ENCODE results near the gene COX17.

The COX17 gene

DNA sequence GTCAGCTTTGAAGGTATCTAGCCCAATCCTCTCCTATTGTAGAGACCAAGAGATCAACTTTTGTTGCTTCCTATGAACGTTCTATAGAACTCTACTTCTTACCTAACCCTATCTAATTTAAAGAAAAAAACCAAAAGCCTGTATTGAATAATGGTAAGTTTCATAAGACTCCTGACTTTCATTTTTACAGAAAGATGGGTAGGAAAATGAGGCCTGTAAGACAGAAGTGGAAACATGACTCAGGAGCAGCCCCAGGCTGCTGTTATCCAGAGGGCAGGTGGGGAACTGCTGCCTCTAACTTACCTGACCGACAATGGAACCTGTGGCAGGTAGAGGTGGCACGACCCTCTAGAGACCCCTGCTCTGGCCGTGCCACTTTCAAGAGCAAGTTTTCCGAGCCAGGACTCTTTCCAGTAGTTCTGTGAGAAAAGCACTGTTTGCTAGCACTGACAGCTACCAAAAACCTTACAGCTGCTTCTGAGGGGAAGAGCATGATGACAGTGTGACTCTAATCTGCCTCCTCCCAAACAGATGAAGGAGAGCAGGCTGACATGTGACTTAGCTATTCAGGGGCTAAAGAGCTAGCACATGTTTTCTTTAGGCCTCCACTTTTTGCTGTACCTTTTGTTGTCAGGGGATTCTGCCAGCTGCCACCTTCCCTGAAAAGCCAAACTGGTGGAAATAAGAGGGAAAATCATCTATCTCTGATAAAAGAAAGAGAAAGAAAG, 34.3 kb downstream of the COX17 start:
- H3F3A ChIP-seq (ENCODE audit: insufficient read depth, low read length), result no peaks in the 10 kb centered on the region

DNA sequence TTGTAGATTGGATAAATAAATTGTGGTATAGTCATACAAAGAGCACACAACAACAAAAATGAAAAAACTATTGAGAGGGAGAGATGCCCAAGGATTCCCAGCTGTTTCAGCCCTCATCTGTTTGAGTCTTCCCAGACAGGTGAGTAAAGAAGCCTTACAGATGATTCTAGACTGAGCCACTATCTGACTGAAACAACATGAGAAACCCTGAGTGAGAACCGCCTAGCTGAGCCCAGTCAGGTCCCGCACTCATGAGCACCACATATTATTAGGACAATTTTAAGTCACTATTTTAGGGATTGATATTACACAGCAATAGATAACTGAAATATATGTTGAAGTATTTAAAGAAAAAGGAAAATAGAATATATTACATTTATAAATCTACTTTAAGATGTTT, 35.8 kb downstream of the COX17 start:
- H3K27ac ChIP-seq (ENCODE audit: low read depth, low read length, poor library complexity, severe bottlenecking), result no peak overlapping the region
- no peaks in the 10 kb centered on the region for H3F3A ChIP-seq (ENCODE audit: insufficient read depth, low read length)
- no peaks in the 10 kb centered on the region for H3K9me2 ChIP-seq (ENCODE audit: low read depth, low read length)
- H4K20me1 ChIP-seq (ENCODE audit: insufficient read depth, low read length), result no peaks in the 10 kb centered on the region
- H3K4me3 ChIP-seq (ENCODE audit: low read depth, low read length, poor library complexity, severe bottlenecking), result no peak overlapping the region
- no peak overlapping the region for H3K9ac ChIP-seq (ENCODE audit: low read length)
- no peaks in the 10 kb centered on the region for H3K27me3 ChIP-seq (ENCODE audit: insufficient read depth, low read length)
- no peak overlapping the region for H3K4me2 ChIP-seq (ENCODE audit: low read length)
- no peak overlapping the region for H2AFZ ChIP-seq (ENCODE audit: low read length)
- H3K79me2 ChIP-seq (ENCODE audit: insufficient read depth, low read length), result no peaks in the 10 kb centered on the region
- no peaks in the 10 kb centered on the region for H3K9me3 ChIP-seq (ENCODE audit: low read length)
- TF ChIP-seq, protein P1, sequence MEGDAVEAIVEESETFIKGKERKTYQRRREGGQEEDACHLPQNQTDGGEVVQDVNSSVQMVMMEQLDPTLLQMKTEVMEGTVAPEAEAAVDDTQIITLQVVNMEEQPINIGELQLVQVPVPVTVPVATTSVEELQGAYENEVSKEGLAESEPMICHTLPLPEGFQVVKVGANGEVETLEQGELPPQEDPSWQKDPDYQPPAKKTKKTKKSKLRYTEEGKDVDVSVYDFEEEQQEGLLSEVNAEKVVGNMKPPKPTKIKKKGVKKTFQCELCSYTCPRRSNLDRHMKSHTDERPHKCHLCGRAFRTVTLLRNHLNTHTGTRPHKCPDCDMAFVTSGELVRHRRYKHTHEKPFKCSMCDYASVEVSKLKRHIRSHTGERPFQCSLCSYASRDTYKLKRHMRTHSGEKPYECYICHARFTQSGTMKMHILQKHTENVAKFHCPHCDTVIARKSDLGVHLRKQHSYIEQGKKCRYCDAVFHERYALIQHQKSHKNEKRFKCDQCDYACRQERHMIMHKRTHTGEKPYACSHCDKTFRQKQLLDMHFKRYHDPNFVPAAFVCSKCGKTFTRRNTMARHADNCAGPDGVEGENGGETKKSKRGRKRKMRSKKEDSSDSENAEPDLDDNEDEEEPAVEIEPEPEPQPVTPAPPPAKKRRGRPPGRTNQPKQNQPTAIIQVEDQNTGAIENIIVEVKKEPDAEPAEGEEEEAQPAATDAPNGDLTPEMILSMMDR (IDR thresholded peaks at IDR 0.05; ENCODE audit: low read length), result no peak
- no peaks in the 10 kb centered on the region for H3K36me3 ChIP-seq (ENCODE audit: insufficient read depth, low read length)
- H3K4me1 ChIP-seq (ENCODE audit: insufficient read depth, low read length, severe bottlenecking), result no peaks in the 10 kb centered on the region

More for the DNA sequence above, 34.3 kb downstream of the COX17 start:
- Histone ChIP-seq H3K36me3 (ENCODE audit: insufficient read depth, low read length) (no peaks in the 10 kb centered on the region), H3K9ac (ENCODE audit: low read length) (no peak overlapping the region), H3K9me3 (ENCODE audit: low read length) (no peaks in the 10 kb centered on the region), H2AFZ (ENCODE audit: low read length) (no peak overlapping the region), H4K20me1 (ENCODE audit: insufficient read depth, low read length) (no peaks in the 10 kb centered on the region), H3K4me3 (ENCODE audit: low read depth, low read length, poor library complexity, severe bottlenecking) (no peak overlapping the region), H3K27me3 (ENCODE audit: insufficient read depth, low read length) (no peaks in the 10 kb centered on the region), H3K27ac (ENCODE audit: low read depth, low read length, poor library complexity, severe bottlenecking) (no peak overlapping the region), H3K4me2 (ENCODE audit: low read length) (no peak overlapping the region), H3K79me2 (ENCODE audit: insufficient read depth, low read length) (no peaks in the 10 kb centered on the region), H3K9me2 (ENCODE audit: low read depth, low read length) (no peaks in the 10 kb centered on the region), H3K4me1 (ENCODE audit: insufficient read depth, low read length, severe bottlenecking) (no peaks in the 10 kb centered on the region)
- TF ChIP-seq EZH2 (IDR thresholded peaks at IDR 0.05; ENCODE audit: borderline replicate concordance, low read length), result no peak
- TF ChIP-seq, protein P1 (IDR thresholded peaks at IDR 0.05; ENCODE audit: low read length), result no peak

DNA sequence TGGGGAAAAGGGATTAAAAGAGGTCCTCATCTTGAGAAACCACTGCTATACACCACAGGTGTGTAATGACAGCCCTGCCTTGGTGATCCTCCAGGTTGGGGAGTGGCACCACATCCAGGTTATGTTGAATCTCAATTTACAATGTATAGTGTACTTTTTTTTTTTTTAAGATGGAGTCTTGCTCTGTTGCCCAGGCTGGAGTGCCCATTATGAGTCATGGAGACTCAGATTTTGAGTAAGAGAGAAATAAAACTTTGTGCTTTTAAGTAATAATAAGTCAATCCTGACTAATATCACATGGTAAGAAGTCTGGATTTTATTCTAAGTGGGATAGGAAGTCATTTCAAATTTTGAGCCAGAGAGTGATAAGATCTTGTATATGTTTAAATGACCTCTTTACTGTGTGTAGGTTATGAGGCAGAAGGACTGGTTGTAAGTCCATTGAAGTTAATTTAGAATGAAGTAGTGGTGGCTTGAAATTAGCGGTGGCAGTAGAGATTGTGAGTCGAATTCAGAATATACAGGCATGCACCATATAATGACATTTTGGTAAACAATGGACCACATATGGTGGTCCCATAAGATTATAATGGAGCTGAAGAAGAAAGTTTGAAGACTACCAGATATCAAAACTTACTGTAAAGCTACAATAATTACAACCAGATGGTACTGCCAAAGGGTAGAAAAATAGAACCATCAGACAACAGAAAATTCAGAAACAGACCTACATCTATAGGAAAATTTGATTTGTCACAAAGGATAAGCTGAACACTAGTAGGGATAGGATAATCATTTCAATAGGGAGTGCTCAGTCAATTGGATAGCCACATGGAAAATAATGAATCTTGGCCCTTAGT, 37.5 kb downstream of the COX17 start:
- Histone ChIP-seq H3K9me2 (ENCODE audit: low read depth, low read length) (no peaks in the 10 kb centered on the region), H3F3A (ENCODE audit: insufficient read depth, low read length) (no peaks in the 10 kb centered on the region), H3K27ac (ENCODE audit: low read depth, low read length, poor library complexity, severe bottlenecking) (no peak overlapping the region), H3K4me1 (ENCODE audit: insufficient read depth, low read length, severe bottlenecking) (no peaks in the 10 kb centered on the region), H3K79me2 (ENCODE audit: insufficient read depth, low read length) (no peaks in the 10 kb centered on the region), H3K9ac (ENCODE audit: low read length) (no peak overlapping the region), H3K9me3 (ENCODE audit: low read length) (no peaks in the 10 kb centered on the region), H2AFZ (ENCODE audit: low read length) (no peak overlapping the region), H4K20me1 (ENCODE audit: insufficient read depth, low read length) (no peaks in the 10 kb centered on the region), H3K36me3 (ENCODE audit: insufficient read depth, low read length) (no peaks in the 10 kb centered on the region), H3K27me3 (ENCODE audit: insufficient read depth, low read length) (no peaks in the 10 kb centered on the region), H3K4me2 (ENCODE audit: low read length) (no peak overlapping the region), H3K4me3 (ENCODE audit: low read depth, low read length, poor library complexity, severe bottlenecking) (no peak overlapping the region)
- TF ChIP-seq, protein P1 (IDR thresholded peaks at IDR 0.05; ENCODE audit: low read length), result no peak
- no peak for TF ChIP-seq EZH2 (IDR thresholded peaks at IDR 0.05; ENCODE audit: borderline replicate concordance, low read length)

Measured in OCI-LY1 (cell line).